Hepatic stellate cell (primary cell): Measurements from ENCODE around the gene KCNA4.
"Not testable (repeated sequence)": the region's sequence is repeated elsewhere in the genome, so short reads cannot be mapped to it uniquely, and the experiment has no call there.

Experiments
- DNase-seq: peaks from one replicate; pipeline ENCODE4 v3.0.0; 2011; ENCODE audit warnings: low spot score

Gene KCNA4

GRCh38 chr11:30000986-30001750, 15.7 kb downstream of the KCNA4 start:
- no peak for DNase-seq

- DNase-seq = no peak
These were observed 20.8 kb downstream of the KCNA4 start for GRCh38 chr11:29996016-29996415.

- no peak for DNase-seq
These were observed 27.5 kb downstream of the KCNA4 start for GRCh38 chr11:29989174-29989970.

GRCh38 chr11:29985248-29985647, 31.6 kb downstream of the KCNA4 start:
- no peak for DNase-seq

- no peak for DNase-seq
These were observed 32.3 kb downstream of the KCNA4 start for GRCh38 chr11:29984544-29984943.

- DNase-seq = no peak
These were observed 38.3 kb downstream of the KCNA4 start for GRCh38 chr11:29978549-29978948.

- DNase-seq = not testable (repeated sequence)
These were observed 41.2 kb downstream of the KCNA4 start for GRCh38 chr11:29975580-29975979.

- no peak for DNase-seq
These were observed 53.0 kb downstream of the KCNA4 start for GRCh38 chr11:29963796-29964195.

- DNase-seq = no peak
These were observed 53.8 kb downstream of the KCNA4 start for GRCh38 chr11:29963036-29963435.

GRCh38 chr11:29962243-29962642, 54.6 kb downstream of the KCNA4 start:
- no peak for DNase-seq
